WTC11 (cell line): ENCODE data around the gene GCFC2. TPM values are rescaled to one million over a fixed set of nuclear protein-coding genes. Genes with fewer than 3 reads are reported as not detected.

Experiments
- ATF3 ChIP-seq: sonication (generic); formaldehyde crosslinking; conservative IDR thresholded peaks from 2 replicates; pipeline ENCODE4 v1.8.1; 2022; ENCODE audit warnings: mild to moderate bottlenecking, missing genetic modification reagents
- CBFB ChIP-seq: sonication (generic); formaldehyde crosslinking; IDR thresholded peaks from 2 replicates; pipeline ENCODE4 v1.8.1; 2022; ENCODE audit warnings: mild to moderate bottlenecking, low read depth, missing genetic modification reagents
- FOXJ3 ChIP-seq: sonication (generic); formaldehyde crosslinking; IDR thresholded peaks from 2 replicates; pipeline ENCODE4 v1.9.0; 2021; ENCODE audit warnings: missing genetic modification reagents, mild to moderate bottlenecking, borderline replicate concordance
- HMGA2 ChIP-seq: fragments of 250-450 bp; sonication (Bioruptor Pico); IDR thresholded peaks from 2 replicates; pipeline ENCODE4 v1.4.0; 2021; ENCODE audit warnings: mild to moderate bottlenecking, moderate library complexity
- JAZF1 ChIP-seq: fragments of 250-450 bp; sonication (Bioruptor Pico); IDR thresholded peaks from 2 replicates; pipeline ENCODE4 v1.9.0; 2021; ENCODE audit warnings: moderate library complexity, mild to moderate bottlenecking, inconsistent platforms
- PRDM15 ChIP-seq: sonication (generic); formaldehyde crosslinking; IDR thresholded peaks from 2 replicates; pipeline ENCODE4 v1.8.0; 2022; ENCODE audit warnings: missing genetic modification reagents
- RORB ChIP-seq: fragments of 250-450 bp; sonication (Bioruptor Pico); IDR thresholded peaks from 2 replicates; pipeline ENCODE4 v1.9.0; 2021; ENCODE audit warnings: mild to moderate bottlenecking
- SMAD3 ChIP-seq: sonication (generic); formaldehyde crosslinking; IDR thresholded peaks from 2 replicates; pipeline ENCODE4 v1.8.0; 2022; ENCODE audit warnings: missing genetic modification reagents, mild to moderate bottlenecking, borderline replicate concordance
- SMAD4 ChIP-seq: sonication (generic); formaldehyde crosslinking; IDR thresholded peaks from 2 replicates; pipeline ENCODE4 v1.8.0; 2022; ENCODE audit warnings: mild to moderate bottlenecking, missing genetic modification reagents
- TP53 ChIP-seq: sonication (generic); formaldehyde crosslinking; IDR thresholded peaks from 2 replicates; pipeline ENCODE4 v1.8.1; 2023; ENCODE audit warnings: mild to moderate bottlenecking, missing genetic modification reagents
- ZMAT4 ChIP-seq: fragments of 250-450 bp; sonication (Bioruptor Pico); IDR thresholded peaks from 2 replicates; pipeline ENCODE4 v1.9.0; 2021; ENCODE audit warnings: mild to moderate bottlenecking
- ZNF219 ChIP-seq: sonication (generic); formaldehyde crosslinking; IDR thresholded peaks from 2 replicates; pipeline ENCODE4 v1.8.0; 2023; ENCODE audit warnings: missing genetic modification reagents, mild to moderate bottlenecking, borderline replicate concordance
- ZNF263 ChIP-seq: sonication (generic); formaldehyde crosslinking; IDR thresholded peaks from 2 replicates; pipeline ENCODE4 v1.8.1; 2022; ENCODE audit warnings: low read depth, mild to moderate bottlenecking, moderate library complexity, missing genetic modification reagents
- ZNF423 ChIP-seq: fragments of 250-450 bp; sonication (Bioruptor Pico); IDR thresholded peaks from 2 replicates; pipeline ENCODE4 v2.1.2; 2022; ENCODE audit warnings: mild to moderate bottlenecking, moderate library complexity
- ZNF425 ChIP-seq: fragments of 250-450 bp; sonication (Bioruptor Pico); conservative IDR thresholded peaks from 2 replicates; pipeline ENCODE4 v1.9.0; 2021; ENCODE audit warnings: mild to moderate bottlenecking
- total RNA-seq: library from RNA; stranded (reverse); gene quantifications from 3 replicates; pipeline ENCODE4 v1.2.3, GENCODE V29; 2021
- TF ChIP-seq, protein P1 (sequence below): fragments of 250-450 bp; sonication (Bioruptor Pico); IDR thresholded peaks from 2 replicates; pipeline ENCODE4 v1.8.0; 2021; ENCODE audit warnings: mild to moderate bottlenecking
- TF ChIP-seq, protein P2 (sequence below): fragments of 250-450 bp; sonication (Bioruptor Pico); IDR thresholded peaks from 2 replicates; pipeline ENCODE4 v1.9.0; 2021; ENCODE audit warnings: moderate library complexity, mild to moderate bottlenecking, inconsistent platforms, borderline replicate concordance
- TF ChIP-seq, protein P3 (sequence below): sonication (generic); formaldehyde crosslinking; IDR thresholded peaks from 2 replicates; pipeline ENCODE4 v1.8.0; 2022; ENCODE audit warnings: mild to moderate bottlenecking, missing genetic modification reagents
- TF ChIP-seq, protein P4 (sequence below): sonication (generic); formaldehyde crosslinking; IDR thresholded peaks from 2 replicates; pipeline ENCODE4 v1.8.1; 2023; ENCODE audit warnings: mild to moderate bottlenecking, moderate library complexity, missing genetic modification reagents
- TF ChIP-seq, protein P5 (sequence below): sonication (generic); formaldehyde crosslinking; IDR thresholded peaks from 2 replicates; pipeline ENCODE4 v1.8.1; 2023; ENCODE audit warnings: mild to moderate bottlenecking, missing genetic modification reagents
- TF ChIP-seq, protein P6 (sequence below): sonication (generic); formaldehyde crosslinking; IDR thresholded peaks from 2 replicates; pipeline ENCODE4 v1.8.0; 2022; ENCODE audit warnings: mild to moderate bottlenecking, missing genetic modification reagents

Gene GCFC2
- total RNA-seq, 1 experiment from 2014 or later: 14.4 TPM

GRCh38 chr2:75710577-75711253 lies at the start of gene GCFC2 (continued):
- TF ChIP-seq, protein P1, sequence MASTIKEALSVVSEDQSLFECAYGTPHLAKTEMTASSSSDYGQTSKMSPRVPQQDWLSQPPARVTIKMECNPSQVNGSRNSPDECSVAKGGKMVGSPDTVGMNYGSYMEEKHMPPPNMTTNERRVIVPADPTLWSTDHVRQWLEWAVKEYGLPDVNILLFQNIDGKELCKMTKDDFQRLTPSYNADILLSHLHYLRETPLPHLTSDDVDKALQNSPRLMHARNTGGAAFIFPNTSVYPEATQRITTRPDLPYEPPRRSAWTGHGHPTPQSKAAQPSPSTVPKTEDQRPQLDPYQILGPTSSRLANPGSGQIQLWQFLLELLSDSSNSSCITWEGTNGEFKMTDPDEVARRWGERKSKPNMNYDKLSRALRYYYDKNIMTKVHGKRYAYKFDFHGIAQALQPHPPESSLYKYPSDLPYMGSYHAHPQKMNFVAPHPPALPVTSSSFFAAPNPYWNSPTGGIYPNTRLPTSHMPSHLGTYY (CRISPR knock-in tag): peak; percentile 65; the same call in 1 of the 2 replicates
- TF ChIP-seq, protein P2, sequence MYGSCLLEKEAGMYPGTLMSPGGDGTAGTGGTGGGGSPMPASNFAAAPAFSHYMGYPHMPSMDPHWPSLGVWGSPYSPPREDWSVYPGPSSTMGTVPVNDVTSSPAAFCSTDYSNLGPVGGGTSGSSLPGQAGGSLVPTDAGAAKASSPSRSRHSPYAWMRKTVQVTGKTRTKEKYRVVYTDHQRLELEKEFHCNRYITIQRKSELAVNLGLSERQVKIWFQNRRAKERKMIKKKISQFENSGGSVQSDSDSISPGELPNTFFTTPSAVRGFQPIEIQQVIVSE (CRISPR knock-in tag): no peak
- TF ChIP-seq RORB (CRISPR knock-in tag) (no peak), ZNF219 (peak; percentile 94; the same call in 1 of the 2 replicates), ZMAT4 (CRISPR knock-in tag) (no peak), CBFB (no peak), JAZF1 (no peak), ATF3 (CRISPR knock-in tag) (0 out of 2 replicates have a peak, but pooled peaks have one; percentile 35), SMAD4 (CRISPR knock-in tag) (peak; percentile 88), ZNF425 (CRISPR knock-in tag) (no peak), FOXJ3 (CRISPR knock-in tag) (no peak), ZNF263 (CRISPR knock-in tag) (peak; percentile 50), PRDM15 (CRISPR knock-in tag) (0 out of 2 replicates have a peak, but pooled peaks have one; percentile 51), HMGA2 (CRISPR knock-in tag) (no peak), SMAD3 (peak; percentile 71; the same call in 1 of the 2 replicates), TP53 (CRISPR knock-in tag) (peak; percentile 91; the same call in 1 of the 2 replicates), ZNF423 (CRISPR knock-in tag) (no peak; the same call in 1 of the 2 replicates)
- TF ChIP-seq, protein P3, sequence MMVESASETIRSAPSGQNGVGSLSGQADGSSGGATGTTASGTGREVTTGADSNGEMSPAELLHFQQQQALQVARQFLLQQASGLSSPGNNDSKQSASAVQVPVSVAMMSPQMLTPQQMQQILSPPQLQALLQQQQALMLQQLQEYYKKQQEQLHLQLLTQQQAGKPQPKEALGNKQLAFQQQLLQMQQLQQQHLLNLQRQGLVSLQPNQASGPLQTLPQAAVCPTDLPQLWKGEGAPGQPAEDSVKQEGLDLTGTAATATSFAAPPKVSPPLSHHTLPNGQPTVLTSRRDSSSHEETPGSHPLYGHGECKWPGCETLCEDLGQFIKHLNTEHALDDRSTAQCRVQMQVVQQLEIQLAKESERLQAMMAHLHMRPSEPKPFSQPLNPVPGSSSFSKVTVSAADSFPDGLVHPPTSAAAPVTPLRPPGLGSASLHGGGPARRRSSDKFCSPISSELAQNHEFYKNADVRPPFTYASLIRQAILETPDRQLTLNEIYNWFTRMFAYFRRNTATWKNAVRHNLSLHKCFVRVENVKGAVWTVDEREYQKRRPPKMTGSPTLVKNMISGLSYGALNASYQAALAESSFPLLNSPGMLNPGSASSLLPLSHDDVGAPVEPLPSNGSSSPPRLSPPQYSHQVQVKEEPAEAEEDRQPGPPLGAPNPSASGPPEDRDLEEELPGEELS (CRISPR knock-in tag): peak; percentile 97
- TF ChIP-seq, protein P4, sequence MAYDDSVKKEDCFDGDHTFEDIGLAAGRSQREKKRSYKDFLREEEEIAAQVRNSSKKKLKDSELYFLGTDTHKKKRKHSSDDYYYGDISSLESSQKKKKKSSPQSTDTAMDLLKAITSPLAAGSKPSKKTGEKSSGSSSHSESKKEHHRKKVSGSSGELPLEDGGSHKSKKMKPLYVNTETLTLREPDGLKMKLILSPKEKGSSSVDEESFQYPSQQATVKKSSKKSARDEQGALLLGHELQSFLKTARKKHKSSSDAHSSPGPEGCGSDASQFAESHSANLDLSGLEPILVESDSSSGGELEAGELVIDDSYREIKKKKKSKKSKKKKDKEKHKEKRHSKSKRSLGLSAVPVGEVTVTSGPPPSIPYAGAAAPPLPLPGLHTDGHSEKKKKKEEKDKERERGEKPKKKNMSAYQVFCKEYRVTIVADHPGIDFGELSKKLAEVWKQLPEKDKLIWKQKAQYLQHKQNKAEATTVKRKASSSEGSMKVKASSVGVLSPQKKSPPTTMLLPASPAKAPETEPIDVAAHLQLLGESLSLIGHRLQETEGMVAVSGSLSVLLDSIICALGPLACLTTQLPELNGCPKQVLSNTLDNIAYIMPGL (CRISPR knock-in tag): peak; percentile 100
- TF ChIP-seq, protein P5, sequence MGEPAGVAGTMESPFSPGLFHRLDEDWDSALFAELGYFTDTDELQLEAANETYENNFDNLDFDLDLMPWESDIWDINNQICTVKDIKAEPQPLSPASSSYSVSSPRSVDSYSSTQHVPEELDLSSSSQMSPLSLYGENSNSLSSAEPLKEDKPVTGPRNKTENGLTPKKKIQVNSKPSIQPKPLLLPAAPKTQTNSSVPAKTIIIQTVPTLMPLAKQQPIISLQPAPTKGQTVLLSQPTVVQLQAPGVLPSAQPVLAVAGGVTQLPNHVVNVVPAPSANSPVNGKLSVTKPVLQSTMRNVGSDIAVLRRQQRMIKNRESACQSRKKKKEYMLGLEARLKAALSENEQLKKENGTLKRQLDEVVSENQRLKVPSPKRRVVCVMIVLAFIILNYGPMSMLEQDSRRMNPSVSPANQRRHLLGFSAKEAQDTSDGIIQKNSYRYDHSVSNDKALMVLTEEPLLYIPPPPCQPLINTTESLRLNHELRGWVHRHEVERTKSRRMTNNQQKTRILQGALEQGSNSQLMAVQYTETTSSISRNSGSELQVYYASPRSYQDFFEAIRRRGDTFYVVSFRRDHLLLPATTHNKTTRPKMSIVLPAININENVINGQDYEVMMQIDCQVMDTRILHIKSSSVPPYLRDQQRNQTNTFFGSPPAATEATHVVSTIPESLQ (CRISPR knock-in tag): 0 out of 2 replicates have a peak, but pooled peaks have one; percentile 14
- TF ChIP-seq, protein P6, sequence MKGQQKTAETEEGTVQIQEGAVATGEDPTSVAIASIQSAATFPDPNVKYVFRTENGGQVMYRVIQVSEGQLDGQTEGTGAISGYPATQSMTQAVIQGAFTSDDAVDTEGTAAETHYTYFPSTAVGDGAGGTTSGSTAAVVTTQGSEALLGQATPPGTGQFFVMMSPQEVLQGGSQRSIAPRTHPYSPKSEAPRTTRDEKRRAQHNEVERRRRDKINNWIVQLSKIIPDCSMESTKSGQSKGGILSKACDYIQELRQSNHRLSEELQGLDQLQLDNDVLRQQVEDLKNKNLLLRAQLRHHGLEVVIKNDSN (CRISPR knock-in tag): peak; percentile 72
